Measurements from ENCODE around the gene RRP1.

Gene RRP1

DNA sequence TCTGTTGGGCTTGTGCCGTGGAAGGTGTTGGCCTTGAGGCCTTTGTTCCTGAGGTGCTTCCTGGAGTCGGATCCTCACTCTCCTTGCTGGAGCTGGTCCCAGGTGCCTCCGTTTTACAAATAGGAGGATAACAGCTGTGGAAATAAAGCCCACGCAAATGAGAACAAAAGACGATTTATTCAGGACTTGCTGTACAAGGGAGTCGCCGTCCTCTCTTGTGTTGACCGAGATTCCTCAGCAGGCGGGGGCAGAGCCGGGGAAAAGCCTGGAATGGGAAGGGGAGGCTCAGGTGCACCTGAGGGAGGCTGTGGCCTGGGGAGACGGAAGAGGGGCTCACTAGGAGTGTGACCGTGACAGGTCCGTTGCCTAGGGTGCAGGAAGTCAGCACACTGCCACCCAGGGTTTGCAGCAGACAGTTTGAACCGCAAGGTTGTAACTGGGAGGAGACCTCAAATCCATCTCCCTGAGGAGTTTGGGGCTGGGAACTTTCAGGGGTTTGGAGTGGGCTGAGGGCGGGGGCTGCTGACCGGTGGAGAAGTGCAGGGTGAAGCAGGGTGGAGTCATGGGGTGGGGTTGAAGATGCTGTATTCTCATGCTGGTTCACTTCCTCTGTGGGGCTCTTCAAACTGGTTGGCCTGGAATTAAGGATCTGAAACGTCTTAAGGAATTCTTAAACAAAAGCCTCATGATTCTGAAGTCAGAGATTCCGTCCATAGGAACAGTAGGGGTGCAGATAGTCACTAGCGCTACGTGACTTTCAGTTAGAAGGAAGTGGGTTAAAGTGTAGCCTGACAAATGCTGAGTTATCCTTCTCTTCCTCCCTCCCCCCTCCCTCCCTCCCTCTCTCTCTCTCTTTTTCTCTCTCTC lies 10.7 kb upstream of the RRP1 start:
- DNase-seq: no peak

DNA sequence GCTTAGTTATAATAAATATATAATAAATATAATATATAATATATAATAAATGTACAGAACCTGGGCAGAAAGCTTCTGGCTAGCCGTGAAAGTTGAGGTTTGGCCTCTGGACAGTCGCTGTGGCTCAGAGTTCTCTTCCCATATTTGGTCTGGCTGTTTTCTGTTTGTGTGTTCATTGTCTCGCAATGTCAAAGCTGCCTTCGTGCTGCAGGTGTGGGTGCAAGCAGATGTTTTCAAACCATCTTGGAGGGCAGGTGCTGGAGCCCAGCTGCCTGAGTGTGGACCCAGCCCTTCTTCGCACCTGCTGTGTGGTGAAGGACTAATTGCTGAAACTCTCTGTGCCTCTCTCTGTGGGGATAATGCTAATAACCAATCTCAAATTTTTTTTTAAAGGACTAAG lies 9.7 kb upstream of the RRP1 start:
- no peak for DNase-seq

DNA sequence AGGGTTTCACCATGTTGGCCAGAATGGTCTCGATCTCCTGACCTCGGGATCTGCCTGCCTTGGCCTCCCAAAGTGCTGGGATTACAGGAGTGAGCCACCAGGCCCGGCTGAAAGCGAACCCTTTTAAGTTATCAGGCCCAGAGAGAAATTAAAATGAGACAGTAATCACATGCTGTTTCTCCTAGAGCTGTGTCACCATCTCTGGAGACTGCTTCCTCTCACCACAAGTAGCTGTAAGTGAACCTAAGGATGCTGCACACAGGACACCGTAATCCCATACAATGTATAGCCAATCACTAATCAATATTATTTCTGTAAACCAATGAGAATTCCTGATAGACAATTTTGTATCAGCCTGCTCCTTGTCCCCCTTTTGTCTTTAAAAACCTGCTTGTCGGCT lies 7.5 kb upstream of the RRP1 start:
- no peak for DNase-seq

- DNase-seq: no peak
Observed at GRCh38 chr21:43782431-43783097, 6.8 kb upstream of the RRP1 start.

- no peak for DNase-seq
Observed at GRCh38 chr21:43783098-43783700, 6.2 kb upstream of the RRP1 start.

DNA sequence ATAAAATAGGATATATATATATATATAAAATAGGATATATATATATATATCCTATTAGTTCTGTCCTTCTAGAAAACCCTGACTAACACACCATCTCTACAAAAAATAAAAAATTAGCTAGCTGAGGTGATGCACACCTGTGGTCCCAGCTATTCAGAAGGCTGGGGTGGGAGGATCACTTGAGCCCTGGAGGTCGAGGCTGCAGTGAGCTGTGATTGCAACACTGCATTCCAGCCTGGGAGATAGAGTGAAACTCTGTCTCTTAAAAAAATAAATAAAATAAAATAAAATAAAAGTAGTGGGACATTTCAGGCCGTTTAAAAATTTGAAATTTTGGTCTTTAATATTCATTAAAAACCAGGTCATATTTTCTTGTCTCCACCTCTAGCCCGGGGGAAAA lies 4.2 kb upstream of the RRP1 start:
- DNase-seq: no peak

GRCh38 chr21:43786300-43786806 lies 3.0 kb upstream of the RRP1 start:
- no peak for DNase-seq

- no peak for DNase-seq
Observed at GRCh38 chr21:43786807-43787440, 2.5 kb upstream of the RRP1 start.

DNA sequence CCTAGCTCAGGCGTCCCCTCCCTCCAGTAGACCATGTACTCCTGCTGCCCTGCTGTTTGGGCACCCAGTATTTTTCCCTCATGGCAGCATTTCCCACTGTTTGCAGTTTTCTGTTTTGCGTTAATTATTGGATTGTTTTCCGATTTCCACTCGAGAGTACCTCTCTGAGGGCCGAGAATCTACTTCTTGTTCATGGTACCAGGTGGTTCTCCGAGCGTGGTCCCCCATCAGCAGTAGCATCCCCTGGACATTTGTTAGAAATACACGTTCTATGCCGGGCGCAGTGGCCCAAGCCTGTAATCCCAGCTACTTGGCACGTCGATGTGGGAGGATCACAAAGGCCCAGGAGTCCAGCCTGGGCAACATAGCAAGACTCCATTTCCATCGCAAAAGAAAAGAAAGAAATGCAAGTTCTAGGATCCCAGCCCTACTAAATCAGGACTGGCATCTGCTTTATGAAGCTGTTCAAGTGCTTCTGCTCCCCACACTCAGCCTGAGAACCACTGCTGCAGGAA lies 690 bp downstream of the RRP1 start:
- DNase-seq: no peak

DNA sequence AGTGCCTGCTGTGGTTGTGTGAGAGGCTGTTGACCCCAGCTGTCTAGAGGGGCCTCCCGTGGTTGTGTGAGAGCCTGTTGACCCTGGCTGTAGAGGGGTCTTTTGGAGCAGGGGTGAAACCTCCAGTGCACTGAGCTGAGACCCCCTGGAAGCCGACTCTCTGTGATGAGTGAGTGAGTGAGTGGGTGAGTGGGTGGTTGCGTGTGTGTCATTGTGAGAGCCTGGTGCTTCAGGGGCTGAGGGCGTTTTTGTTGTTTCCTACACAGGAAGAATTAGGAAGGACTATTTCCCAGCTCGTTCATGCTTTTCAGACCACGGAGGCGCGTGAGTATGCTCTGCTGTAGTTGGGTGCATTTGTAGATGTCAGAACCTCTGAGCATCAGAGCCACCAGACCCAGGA lies 3.0 kb downstream of the RRP1 start:
- DNase-seq: no peak

- no peak for DNase-seq
Observed at GRCh38 chr21:43793243-43793642, 3.9 kb downstream of the RRP1 start.

DNA sequence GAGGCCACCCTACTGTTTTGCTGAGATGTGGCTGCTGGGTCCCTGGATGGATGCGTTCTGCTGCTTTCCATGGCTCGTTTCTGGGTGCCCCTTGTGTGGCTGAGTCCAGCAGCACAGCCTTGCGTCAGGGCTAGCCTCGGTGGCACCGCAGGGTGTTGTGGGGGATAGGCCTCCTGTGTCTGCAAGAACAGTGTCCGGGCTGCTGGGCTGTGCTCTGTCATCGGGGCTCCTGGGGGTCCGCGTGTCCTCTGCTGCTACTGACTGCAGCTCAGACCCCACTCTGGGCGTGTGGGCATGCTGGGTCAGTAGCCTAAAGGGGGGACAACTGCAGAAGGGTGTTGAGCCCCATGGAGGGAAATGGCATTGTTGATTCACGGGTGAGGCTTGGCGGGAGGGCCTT lies 4.9 kb downstream of the RRP1 start:
- DNase-seq: no peak

DNA sequence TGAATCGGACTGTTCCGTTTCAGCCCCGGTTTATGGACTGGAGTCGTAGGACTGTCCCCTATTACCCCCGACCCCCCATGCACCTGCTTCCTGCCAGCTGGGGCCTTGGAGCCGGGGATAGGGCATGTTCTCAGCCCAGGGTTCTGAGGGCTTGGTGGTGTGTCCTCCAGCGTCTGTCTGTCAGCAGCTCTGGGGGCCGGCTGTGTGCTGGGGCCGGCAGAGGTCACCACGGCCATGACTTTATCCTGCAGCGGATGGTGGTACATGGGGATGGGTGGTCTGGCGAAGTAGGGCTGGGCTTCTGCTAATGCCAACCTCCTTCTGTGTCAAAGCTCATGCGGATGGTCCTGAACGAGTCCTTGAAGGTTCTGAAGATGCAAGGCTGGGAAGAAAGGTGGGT lies 5.5 kb downstream of the RRP1 start:
- no peak for DNase-seq

GRCh38 chr21:43797415-43797814 lies 8.0 kb downstream of the RRP1 start:
- DNase-seq: no peak

- no peak for DNase-seq
Observed at GRCh38 chr21:43797925-43798715, 8.7 kb downstream of the RRP1 start.

DNA sequence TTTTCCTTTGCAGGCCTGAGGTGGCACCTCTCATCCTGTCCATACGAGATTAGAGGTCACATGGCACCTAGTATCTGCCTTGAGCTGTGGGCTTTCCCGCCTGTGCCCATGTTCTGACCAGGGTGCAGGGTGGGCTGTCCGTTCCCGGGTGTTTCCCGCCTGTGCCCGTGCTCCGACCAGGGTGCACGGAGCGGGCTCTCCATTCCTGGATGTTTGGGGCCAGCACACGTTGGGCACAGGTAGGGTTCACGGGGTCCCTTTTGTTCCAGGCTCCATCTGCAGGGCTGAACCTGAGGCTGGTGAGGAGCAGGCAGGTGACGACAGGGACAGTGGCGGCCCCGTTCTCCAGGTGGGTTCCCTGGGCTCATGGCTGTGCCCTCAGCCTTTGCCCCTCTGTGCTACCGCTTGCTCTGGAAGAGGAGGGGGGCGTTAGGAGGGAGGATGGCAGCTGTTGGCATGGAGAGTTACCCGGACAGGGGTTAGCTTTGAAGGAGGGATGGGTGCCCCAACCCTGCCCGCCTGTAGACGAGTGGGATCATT lies 10.0 kb downstream of the RRP1 start:
- DNase-seq: no peak

GRCh38 chr21:43800124-43800523 lies 10.7 kb downstream of the RRP1 start:
- no peak for DNase-seq

DNA sequence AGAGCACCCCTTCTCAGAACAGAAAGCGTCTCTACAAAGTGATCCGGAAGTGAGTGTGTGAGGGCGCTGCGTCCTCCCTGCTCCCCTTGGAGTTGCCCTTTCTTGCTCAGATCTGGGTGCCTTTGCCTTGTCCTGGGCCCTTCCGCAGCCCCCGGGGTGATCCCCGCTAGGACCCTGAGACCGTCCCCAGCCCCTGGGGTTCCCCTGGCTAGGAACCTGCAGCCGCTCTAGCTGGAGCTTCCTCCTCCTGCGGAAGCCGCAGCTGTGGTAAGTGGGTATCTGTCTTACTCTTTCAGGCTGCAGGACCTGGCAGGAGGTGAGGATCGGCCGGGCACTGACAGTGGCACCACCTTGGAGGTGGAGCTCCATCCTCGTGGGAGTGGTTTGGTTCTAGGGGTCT lies 11.2 kb downstream of the RRP1 start:
- DNase-seq: no peak

- DNase-seq: no peak
Observed at GRCh38 chr21:43801006-43801783, 11.8 kb downstream of the RRP1 start.

DNA sequence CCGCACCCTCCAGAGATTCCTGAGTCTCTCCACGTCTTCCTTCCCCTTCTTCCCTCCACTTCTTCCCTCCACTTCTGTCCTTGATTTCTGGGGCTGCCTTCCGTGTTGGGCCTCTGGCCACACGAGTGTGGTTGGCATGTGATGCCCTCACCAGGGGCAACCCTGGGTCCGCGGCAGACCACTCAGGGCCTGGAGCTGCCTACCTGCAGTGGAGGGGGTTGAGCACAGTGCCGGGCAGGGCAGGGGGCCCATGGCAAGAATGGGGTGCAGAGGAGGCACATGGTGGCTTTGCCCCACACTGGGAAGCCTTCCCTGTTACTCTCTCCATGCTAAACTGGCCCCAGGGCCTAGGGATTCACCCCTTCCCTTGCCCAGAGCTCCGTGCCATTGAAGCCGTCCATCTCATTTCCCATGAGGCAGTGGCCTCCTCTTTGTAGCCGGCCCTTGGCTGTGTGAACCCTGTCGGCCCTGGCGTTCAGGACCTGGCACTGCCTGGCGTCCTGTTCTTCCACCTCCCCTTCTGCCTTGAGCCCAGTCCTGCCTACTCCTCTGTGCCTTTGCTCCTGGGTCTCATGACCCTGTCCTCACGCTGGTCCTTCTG lies 13.4 kb downstream of the RRP1 start:
- no peak for DNase-seq

Measured in activated CD4-positive, CD25-positive, alpha-beta regulatory T cell (primary cell).